Liver (tissue), 9 donors: ENCODE results near the gene UCP2. TPM values are rescaled to one million over a fixed set of nuclear protein-coding genes. Genes with fewer than 3 reads are reported as not detected.

Experiments
- DNase-seq: peaks from one replicate; pipeline ENCODE4 v3.0.0-alpha.2; 2017; ENCODE audit warnings: low spot score
- H3K27ac ChIP-seq, 2 donors: one replicate each; pipeline ENCODE4 v1.7.0; 2013; ENCODE audit warnings: inconsistent platforms in 2 of 2, low read length in 2 of 2, control low read depth in 1 of 2, low read depth in 1 of 2, mild to moderate bottlenecking in 1 of 2
- H3K27me3 ChIP-seq, 4 donors: one replicate each; pipeline versions ENCODE4 v1.6.1 to v1.7.0; 2013; ENCODE audit warnings: low read length in 3 of 4, inconsistent platforms in 1 of 4, mild to moderate bottlenecking in 1 of 4, moderate library complexity in 1 of 4; ENCODE audit not compliant: control insufficient read depth in 4 of 4, insufficient read depth in 4 of 4
- H3K36me3 ChIP-seq, 4 donors: one replicate each; pipeline versions ENCODE4 v1.6.1 to v1.7.0; 2013; ENCODE audit warnings: low read length in 3 of 4, mild to moderate bottlenecking in 3 of 4, low read depth in 1 of 4, moderate library complexity in 1 of 4; ENCODE audit not compliant: control insufficient read depth in 4 of 4, insufficient read depth in 3 of 4
- H3K4me1 ChIP-seq, 4 donors: one replicate each; pipeline versions ENCODE4 v1.6.1 to v1.7.0; 2013; ENCODE audit warnings: low read length in 3 of 4, mild to moderate bottlenecking in 3 of 4, moderate library complexity in 1 of 4; ENCODE audit not compliant: control insufficient read depth in 4 of 4, insufficient read depth in 4 of 4
- H3K4me3 ChIP-seq, 3 donors: one replicate each; pipeline versions ENCODE4 v1.6.1 to v1.7.0; 2013; ENCODE audit warnings: low read length in 3 of 3, control low read depth in 1 of 3, low read depth in 1 of 3, mild to moderate bottlenecking in 1 of 3
- H3K9ac ChIP-seq, 2 donors: one replicate each; pipeline ENCODE4 v1.7.0; 2013; ENCODE audit warnings: low read length in 2 of 2, mild to moderate bottlenecking in 2 of 2, moderate library complexity in 2 of 2, control low read depth in 1 of 2, low read depth in 1 of 2
- H3K9me3 ChIP-seq, 4 donors: one replicate each; pipeline versions ENCODE4 v1.6.1 to v1.7.0; 2013; ENCODE audit warnings: low read length in 3 of 4; ENCODE audit not compliant: control insufficient read depth in 4 of 4
- ATF3 ChIP-seq: IDR thresholded peaks from 2 replicates; pipeline ENCODE4 v1.6.1; 2016; ENCODE audit warnings: antibody characterized with exemption
- CTCF ChIP-seq: fragments of 150-350 bp; IDR thresholded peaks from 2 replicates; pipeline ENCODE4 v1.5.1; 2017; ENCODE audit warnings: improper control_type of control experiment, low read depth, low read length; ENCODE audit not compliant: missing input control
- FOXA1 ChIP-seq: IDR thresholded peaks from 2 replicates; pipeline ENCODE4 v1.6.1; 2016; ENCODE audit warnings: antibody characterized with exemption
- GABPA ChIP-seq, 2 donors: IDR thresholded peaks in 1 of 2; conservative IDR thresholded peaks in 1 of 2; 2 replicates each; pipeline ENCODE4 v1.6.1; 2016; ENCODE audit warnings: antibody characterized with exemption in 2 of 2, mild to moderate bottlenecking in 1 of 2, moderate library complexity in 1 of 2
- HNF4A ChIP-seq, 2 donors: conservative IDR thresholded peaks; 2 replicates each; pipeline ENCODE4 v1.6.1; 2016; ENCODE audit warnings: antibody characterized with exemption in 2 of 2, mild to moderate bottlenecking in 2 of 2
- JUND ChIP-seq, 2 donors: IDR thresholded peaks; 2 replicates each; pipeline ENCODE4 v1.6.1; 2016; ENCODE audit warnings: antibody characterized with exemption in 2 of 2
- MAX ChIP-seq: IDR thresholded peaks from 2 replicates; pipeline ENCODE4 v1.6.1; 2016; ENCODE audit warnings: antibody characterized with exemption
- NR2F2 ChIP-seq: IDR thresholded peaks from 2 replicates; pipeline ENCODE4 v1.6.1; 2016; ENCODE audit warnings: antibody characterized with exemption
- RAD21 ChIP-seq, 2 donors: IDR thresholded peaks; 2 replicates each; pipeline ENCODE4 v1.6.1; 2016; ENCODE audit warnings: antibody characterized with exemption in 2 of 2, mild to moderate bottlenecking in 2 of 2
- REST ChIP-seq: IDR thresholded peaks from 2 replicates; pipeline ENCODE4 v1.6.1; 2016; ENCODE audit warnings: antibody characterized with exemption, mild to moderate bottlenecking
- RXRA ChIP-seq, 2 donors: IDR thresholded peaks; 2 replicates each; pipeline ENCODE4 v1.6.1; 2017 to 2018; ENCODE audit warnings: antibody characterized with exemption in 2 of 2, mild to moderate bottlenecking in 1 of 2
- TAF1 ChIP-seq: conservative IDR thresholded peaks from 2 replicates; pipeline ENCODE4 v1.6.1; 2016; ENCODE audit warnings: antibody characterized with exemption, mild to moderate bottlenecking
- YY1 ChIP-seq: IDR thresholded peaks from 2 replicates; pipeline ENCODE4 v1.6.1; 2016; ENCODE audit warnings: antibody characterized with exemption, mild to moderate bottlenecking
- ZBTB33 ChIP-seq: IDR thresholded peaks from 2 replicates; pipeline ENCODE4 v1.6.1; 2016; ENCODE audit warnings: antibody characterized with exemption
- WGBS: extraction: QIAGEN DNeasy Blood & Tissue Kit; methylation state at CpG from one replicate; pipeline ENCODE4 v1.1.7; 2013; 5-methylcytosine and 5-hydroxymethylcytosine counted together
- polyA plus RNA-seq, 2 donors: library from polyadenylated mRNA; stranded (reverse) in 1 of 2; unstranded in 1 of 2; fragments of 200-250 nt in 1 of 2; fragments of >200 nt in 1 of 2; fragmentation: Nextera tagmentation in 1 of 2; extraction: Ambion mirVana in 1 of 2; gene quantifications; one replicate each; pipeline versions ENCODE4 v1.2.1 to v1.2.3, GENCODE V29; 2013 to 2015
- total RNA-seq, 2 donors: library from RNA; depleted of rRNA; stranded (reverse); fragments of >200 nt; gene quantifications; one replicate each; pipeline ENCODE4 v1.2.3, GENCODE V29; 2014
- donor health status: healthy.
- donor health status: healthy.
- donor health status: healthy.
- donor health status: healthy.
- donor health status: healthy.

The UCP2 gene
- total and polyA plus RNA-seq, 4 donors: 10.4 to 137 (median 13.6) TPM

- TF ChIP-seq ATF3 (no peak), TAF1 (no peak), JUND (IDR thresholded peaks at IDR 0.05) (no peak)
These were observed 41.8 kb upstream of the UCP2 start (continued) for GRCh38 chr11:74024261-74025029.

- H3K4me3 ChIP-seq: no peak overlapping the region
- H3K4me1 ChIP-seq: peaks cover 8 to 22% (median 16%) of the 10 kb centered on the region in 4 donors
- H3K9ac ChIP-seq: no peak overlapping the region
- H3K9me3 ChIP-seq: no peaks in the 10 kb centered on the region
- H3K36me3 ChIP-seq: no peaks in the 10 kb centered on the region
- no peaks in the 10 kb centered on the region for H3K27me3 ChIP-seq
- H3K27ac ChIP-seq: no peak overlapping the region
- DNase-seq: no peak
- TF ChIP-seq HNF4A (conservative IDR thresholded peaks at IDR 0.05) (no peak), ZBTB33 (no peak), RXRA (IDR thresholded peaks at IDR 0.05) (no peak), CTCF (no peak), YY1 (no peak), TAF1 (no peak), RAD21 (IDR thresholded peaks at IDR 0.05) (no peak), GABPA (IDR thresholded peaks at IDR 0.05 in 1 of 2, conservative IDR thresholded peaks at IDR 0.05 in 1 of 2) (no peak), NR2F2 (no peak)
These were observed 40.6 kb upstream of the UCP2 start for GRCh38 chr11:74023276-74023675.

GRCh38 chr11:74022546-74022945, 39.9 kb upstream of the UCP2 start:
- Histone ChIP-seq H3K27me3 (no peaks in the 10 kb centered on the region), H3K9ac (no peak overlapping the region), H3K4me3 (no peak overlapping the region), H3K27ac (no peak overlapping the region), H3K4me1 (peaks cover 15 to 29% (median 22%) of the 10 kb centered on the region in 4 donors), H3K36me3 (no peaks in the 10 kb centered on the region), H3K9me3 (no peaks in the 10 kb centered on the region)
- WGBS: 95% methylated on average over 6 of the region's 6 CpGs
- no peak for TF ChIP-seq JUND (IDR thresholded peaks at IDR 0.05)
- TF ChIP-seq REST: no peak
- TF ChIP-seq TAF1: no peak
- TF ChIP-seq MAX: no peak
- TF ChIP-seq FOXA1: no peak
- TF ChIP-seq HNF4A (conservative IDR thresholded peaks at IDR 0.05): no peak
- TF ChIP-seq ATF3: no peak
- no peak for TF ChIP-seq GABPA (IDR thresholded peaks at IDR 0.05 in 1 of 2, conservative IDR thresholded peaks at IDR 0.05 in 1 of 2)
- TF ChIP-seq YY1: no peak
- TF ChIP-seq CTCF: no peak
- TF ChIP-seq NR2F2: no peak
- TF ChIP-seq RAD21 (IDR thresholded peaks at IDR 0.05): no peak
- TF ChIP-seq RXRA (IDR thresholded peaks at IDR 0.05): no peak
- TF ChIP-seq ZBTB33: no peak
- no peak for DNase-seq
